ENCODE data around the gene B3GNT5. TPM values are rescaled to one million over a fixed set of nuclear protein-coding genes. Genes with fewer than 3 reads are reported as not detected.

B3GNT5 gene
- total and polyA plus RNA-seq, 2 of the 8 experiments (the other 6 are each of a cell fraction or from before 2014, with no cell fraction given), result 2.4 to 9.7 TPM

- Histone ChIP-seq H3K36me3 (ENCODE audit: control insufficient read depth in 2 of 4, insufficient read depth in 4 of 4, low read length in 3 of 4) (peaks cover 0 to 20% (median 3%) of the 10 kb centered on the region in 4 experiments; a peak in 5 of 8 replicates), H2BK15ac (ENCODE audit: low read length) (no peak overlapping the region), H3K23ac (ENCODE audit: insufficient read length) (no peak overlapping the region), H3K27ac (ENCODE audit: low read depth, low read length) (no peak overlapping the region), H3K4me2 (ENCODE audit: insufficient read depth in 1 of 2, low read depth in 2 of 2, low read length in 2 of 2) (no peak overlapping the region), H3K79me1 (ENCODE audit: low read depth, low read length) (no peaks in the 10 kb centered on the region; the same call in 1 of the 2 replicates), H3K9me3 (ENCODE audit: insufficient read depth in 2 of 2, low read depth in 1 of 2, low read length in 1 of 2) (no peaks in the 10 kb centered on the region), H3K79me2 (ENCODE audit: control insufficient read depth in 1 of 2, insufficient read depth in 2 of 2, low read length in 2 of 2) (no peaks in the 10 kb centered on the region), H4K5ac (ENCODE audit: insufficient read length, low read depth, low read length) (no peak overlapping the region), H3K14ac (ENCODE audit: insufficient read length) (no peak overlapping the region), H3K4me1 (replicated peaks in 1 of 4; ENCODE audit: control insufficient read depth in 3 of 4, insufficient read depth in 4 of 4, low read length in 3 of 4) (no peaks in the 10 kb centered on the region), H3K4me3 (ENCODE audit: extremely low read depth in 1 of 4, insufficient read depth in 2 of 4, low read depth in 3 of 4, low read length in 4 of 4) (no peak overlapping the region), H3K56ac (replicated peaks; ENCODE audit: insufficient read length, low read depth, low read length) (no peak overlapping the region), H2BK5ac (ENCODE audit: low read depth, low read length) (no peak overlapping the region), H3K9ac (replicated peaks in 1 of 4; ENCODE audit: extremely low read depth in 1 of 4, low read depth in 3 of 4, low read length in 3 of 4) (no peak overlapping the region), H2BK12ac (ENCODE audit: low read depth, low read length) (no peak overlapping the region), H3K18ac (ENCODE audit: extremely low read depth, low read length) (no peak overlapping the region; the same call in 1 of the 2 replicates), H3K27me3 (replicated peaks in 1 of 4; ENCODE audit: control insufficient read depth in 3 of 4, extremely low read depth in 1 of 4, insufficient read depth in 3 of 4, low read length in 3 of 4) (no peaks in the 10 kb centered on the region), H3K4ac (replicated peaks; ENCODE audit: insufficient read length, low read depth, low read length) (no peak overlapping the region), H4K8ac (ENCODE audit: extremely low read depth, insufficient read depth, low read length) (no peak overlapping the region), H4K91ac (replicated peaks; ENCODE audit: insufficient read length, low read length) (no peak overlapping the region), H2BK20ac (ENCODE audit: low read length) (no peak overlapping the region), H2AK5ac (ENCODE audit: low read depth, low read length) (no peak overlapping the region), H4K20me1 (replicated peaks in 1 of 2; ENCODE audit: control insufficient read depth in 1 of 2, insufficient read depth in 2 of 2, low read length in 2 of 2) (no peaks in the 10 kb centered on the region), H2BK120ac (replicated peaks; ENCODE audit: low read depth, low read length) (no peak overlapping the region), H3K23me2 (ENCODE audit: low read depth, low read length) (no peaks in the 10 kb centered on the region), H2AFZ (ENCODE audit: low read length) (no peak overlapping the region)
- FAIRE-seq (no peak), DNase-seq (ENCODE audit: low read depth in 1 of 2, low spot score in 2 of 2) (no peak)
- ChIA-PET POLR2A (ENCODE audit: partially characterized antibody) (interaction anchor here (1.1 kb wide), 1 partner anchor 12 kb away, joined by 3 read pairs; no protein-coding TSS in a partner anchor), CTCF (ENCODE audit: partially characterized antibody) (interaction anchor here (0.9 to 1.6 kb wide), 4 partner anchors 11 to 182 kb away, joined by 3 to 5 read pairs (median 3); no protein-coding TSS in a partner anchor)
- WGBS, 2 experiments (ENCODE audit: extremely low coverage in 1 of 2, insufficient coverage in 1 of 2, insufficient read length in 1 of 2, insufficient replicate concordance in 2 of 2, low coverage in 1 of 2, low lambda C conversion rate in 2 of 2, missing lambda C conversion rate in 1 of 2), result 81% methylated on average over 9 of the region's 9 CpGs; no CpG with 5 or more reads in 1 of the 2 experiments
- TF ChIP-seq CEBPB (IDR thresholded peaks at IDR 0.05; ENCODE audit: low read depth, low read length), result no peak
- TF ChIP-seq GTF2F1 (IDR thresholded peaks at IDR 0.05; ENCODE audit: borderline replicate concordance, low read depth, low read length), result no peak
- TF ChIP-seq HDAC6 (IDR thresholded peaks at IDR 0.05; ENCODE audit: low read depth, low read length), result no peak
- TF ChIP-seq BACH1 (IDR thresholded peaks at IDR 0.05; ENCODE audit: low read length), result no peak
- no peak for TF ChIP-seq RXRA (IDR thresholded peaks at IDR 0.05; ENCODE audit: insufficient read depth, low read depth, low read length)
- TF ChIP-seq SP2 (IDR thresholded peaks at IDR 0.05; ENCODE audit: low read length), result no peak
- no peak for TF ChIP-seq SIX5 (IDR thresholded peaks at IDR 0.05; ENCODE audit: low read depth, low read length)
- no peak for TF ChIP-seq POU5F1 (IDR thresholded peaks at IDR 0.05; ENCODE audit: low read depth, low read length)
- TF ChIP-seq CBX5 (IDR thresholded peaks at IDR 0.05; ENCODE audit: low read depth, low read length), result no peak
- no peak for TF ChIP-seq MAX (IDR thresholded peaks at IDR 0.05)
- TF ChIP-seq BRCA1 (IDR thresholded peaks at IDR 0.05; ENCODE audit: low read depth, low read length), result no peak
Observed at GRCh38 chr3:183306798-183307671, 54.0 kb downstream of the B3GNT5 start.

Data from H1 (cell line).